Measurements from ENCODE around the gene SIKE1. TPM values are rescaled to one million over a fixed set of nuclear protein-coding genes. Genes with fewer than 3 reads are reported as not detected.

Gene SIKE1
- total RNA-seq, 2 donors from 2014 or later: 15.5 to 18.9 TPM

- Histone ChIP-seq H3K4me3 (no peak overlapping the region), H3K27ac (no peak overlapping the region), H3K4me1 (no peaks in the 10 kb centered on the region), H3K36me3 (replicated peaks in 1 of 2; ENCODE audit: insufficient read depth in 1 of 2, low read depth in 2 of 2) (peaks cover 19 to 51% of the 10 kb centered on the region in 2 donors), H3K9me3 (no peaks in the 10 kb centered on the region), H3K27me3 (no peaks in the 10 kb centered on the region)
- DNase-seq (no peak), ATAC-seq (no peak)
- WGBS, 2 donors: 94% methylated on average over 1 of the region's 1 CpG
- no peak for TF ChIP-seq CTCF (IDR thresholded peaks at IDR 0.05)
- no peak for TF ChIP-seq POLR2A (IDR thresholded peaks at IDR 0.05)
- intact Hi-C loops (cut with DNase I): no loop called here
Measured at GRCh38 chr1:114723915-114724314, 56.6 kb downstream of the SIKE1 start.

DNA sequence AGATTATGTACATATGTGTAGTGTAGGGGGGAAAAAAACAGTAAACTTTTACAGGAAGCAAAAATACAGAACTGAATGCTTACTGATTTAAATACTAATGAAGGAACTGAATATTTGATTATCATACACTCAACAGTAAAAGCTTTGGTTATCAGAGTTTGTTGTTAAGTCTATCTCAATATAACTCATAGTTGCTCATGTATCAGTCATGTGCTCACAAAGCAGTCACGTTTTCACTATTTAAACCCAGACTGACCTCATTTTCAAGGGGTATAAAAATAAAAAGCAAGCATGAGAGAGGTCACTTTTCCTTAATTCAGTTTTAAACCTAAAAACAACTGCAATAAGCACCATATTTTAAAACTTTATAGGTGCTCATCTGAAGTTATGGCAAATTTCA, 57.0 kb downstream of the SIKE1 start:
- Histone ChIP-seq H3K36me3 (replicated peaks in 1 of 2; ENCODE audit: insufficient read depth in 1 of 2, low read depth in 2 of 2) (peaks cover 19 to 54% of the 10 kb centered on the region in 2 donors), H3K4me3 (no peak overlapping the region), H3K4me1 (no peaks in the 10 kb centered on the region), H3K9me3 (no peaks in the 10 kb centered on the region), H3K27me3 (no peaks in the 10 kb centered on the region), H3K27ac (no peak overlapping the region)
- TF ChIP-seq CTCF (IDR thresholded peaks at IDR 0.05) (no peak), POLR2A (IDR thresholded peaks at IDR 0.05) (no peak)
- DNase-seq: no peak
- intact Hi-C loops (cut with DNase I): no loop called here
- 0 to 35% methylated on average over 1 of the region's 1 CpG for WGBS, 2 donors
- ATAC-seq: no peak

DNA sequence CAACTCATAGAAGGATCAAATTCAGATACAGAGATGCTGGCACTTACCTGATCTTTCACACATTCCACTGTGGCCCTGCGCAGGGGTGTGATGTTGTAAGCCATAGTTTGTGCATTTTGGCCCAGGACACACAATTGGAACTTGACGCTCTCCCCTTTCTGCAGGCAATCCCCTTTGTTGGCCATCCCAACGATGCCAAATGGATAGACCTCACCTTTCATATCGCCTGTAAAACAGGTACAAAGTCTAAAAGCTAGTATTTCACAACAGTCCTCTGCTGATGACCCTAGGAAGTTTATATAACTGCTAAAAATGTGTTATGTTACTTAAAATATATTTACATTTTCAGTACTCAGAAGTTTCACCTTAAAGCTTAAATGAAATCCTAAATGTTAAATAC, 60.0 kb downstream of the SIKE1 start:
- Histone ChIP-seq H3K9me3 (no peaks in the 10 kb centered on the region), H3K27ac (no peak overlapping the region), H3K27me3 (no peaks in the 10 kb centered on the region), H3K4me1 (peaks cover 6% of the 10 kb centered on the region), H3K4me3 (no peak overlapping the region), H3K36me3 (replicated peaks in 1 of 2; ENCODE audit: insufficient read depth in 1 of 2, low read depth in 2 of 2) (peaks cover 19 to 55% of the 10 kb centered on the region in 2 donors)
- DNase-seq (no peak), ATAC-seq (no peak)
- WGBS, 2 donors: 84% methylated on average over 4 of the region's 4 CpGs
- intact Hi-C loops (cut with DNase I): no loop called here
- no peak for TF ChIP-seq POLR2A (IDR thresholded peaks at IDR 0.05)
- TF ChIP-seq CTCF (IDR thresholded peaks at IDR 0.05): no peak

Small RNA genes lying within 50 kb of the gene (small RNA-seq; reads per million reads assigned to genes)
- not detected for gene RNY1P13

Other genes starting within 250 kb of the SIKE1 start
- gene BCAS2, start 199.1 kb downstream of the SIKE1 start, total RNA-seq: 10 to 100 TPM; 15.3 to 20.8 TPM
- gene DENND2C, start 110.6 kb downstream of the SIKE1 start, total RNA-seq: 1 to 10 TPM; 2.3 to 3.0 TPM
- not detected for gene AMPD1, start 85.1 kb downstream of the SIKE1 start, total RNA-seq
- gene NRAS, start 63.9 kb downstream of the SIKE1 start, total RNA-seq: 10 to 100 TPM; 13.8 to 17.4 TPM
- 100 to 1,000 TPM; 138 to 221 TPM for gene CSDE1, start 22.7 kb downstream of the SIKE1 start, total RNA-seq
- not detected for gene SYCP1, start 74.2 kb upstream of the SIKE1 start, total RNA-seq
- not detected for gene TSHB, start 249.1 kb upstream of the SIKE1 start, total RNA-seq

All from body of pancreas (tissue), 4 donors.